Subcutaneous abdominal adipose tissue (tissue), 5 donors: Measurements from ENCODE around the gene TUBA3E.
"Not testable (repeated sequence)": the region's sequence is repeated elsewhere in the genome, so short reads cannot be mapped to it uniquely, and the experiment has no call there.

ENCODE experiments used
- H3K27ac ChIP-seq: one replicate; pipeline ENCODE4 v1.7.0; 2013; ENCODE audit warnings: low read depth, mild to moderate bottlenecking, inconsistent platforms, low read length, moderate library complexity
- H3K27me3 ChIP-seq, 5 donors: one replicate each; pipeline ENCODE4 v1.7.0; 2013; ENCODE audit warnings: low read length in 5 of 5, inconsistent platforms in 1 of 5; ENCODE audit not compliant: control insufficient read depth in 5 of 5, insufficient read depth in 4 of 5
- H3K36me3 ChIP-seq, 5 donors: one replicate each; pipeline ENCODE4 v1.7.0; 2013; ENCODE audit warnings: low read length in 5 of 5; ENCODE audit not compliant: control insufficient read depth in 5 of 5, insufficient read depth in 5 of 5
- H3K4me1 ChIP-seq, 5 donors: one replicate each; pipeline ENCODE4 v1.7.0; 2013; ENCODE audit warnings: low read length in 5 of 5, mild to moderate bottlenecking in 3 of 5, moderate library complexity in 1 of 5; ENCODE audit not compliant: control insufficient read depth in 5 of 5, insufficient read depth in 5 of 5
- H3K4me3 ChIP-seq, 5 donors: one replicate each; pipeline ENCODE4 v1.7.0; 2013; ENCODE audit warnings: low read length in 5 of 5, low read depth in 1 of 5
- H3K9ac ChIP-seq, 5 donors: one replicate each; pipeline ENCODE4 v1.7.0; 2013; ENCODE audit warnings: low read length in 5 of 5, mild to moderate bottlenecking in 4 of 5, moderate library complexity in 3 of 5
- H3K9me3 ChIP-seq, 5 donors: one replicate each; pipeline ENCODE4 v1.7.0; 2013; ENCODE audit warnings: low read length in 5 of 5; ENCODE audit not compliant: control insufficient read depth in 5 of 5
- donor health status: healthy.
- donor health status: healthy.
- donor health status: healthy.
- donor health status: healthy.
- donor health status: healthy.

TUBA3E gene

GRCh38 chr2:130150181-130151144 is 47.8 kb downstream of the TUBA3E start:
- H3K36me3 ChIP-seq: peaks cover 0 to 38% (median 34%) of the 10 kb centered on the region in 5 donors
- no peak overlapping the region for H3K9ac ChIP-seq
- H3K27me3 ChIP-seq: no peaks in the 10 kb centered on the region
- H3K9me3 ChIP-seq: no peaks in the 10 kb centered on the region
- no peaks in the 10 kb centered on the region for H3K4me1 ChIP-seq
- H3K27ac ChIP-seq: no peak overlapping the region
- H3K4me3 ChIP-seq: no peak overlapping the region

- H3K36me3 ChIP-seq: peaks cover 0 to 19% (median 18%) of the 10 kb centered on the region in 5 donors
- H3K9me3 ChIP-seq, H3K9ac ChIP-seq, H3K27ac ChIP-seq, H3K4me1 ChIP-seq, H3K4me3 ChIP-seq, H3K27me3 ChIP-seq: not testable (repeated sequence)
Measured at GRCh38 chr2:130148515-130148914, 49.7 kb downstream of the TUBA3E start.

GRCh38 chr2:130145006-130145414 is 53.2 kb downstream of the TUBA3E start, which contains the start of gene CCDC74B:
TSS of gene CCDC74B (minus strand) at chr2:130145112. CDS start at chr2:130144996, 116 bp downstream.
- not testable (repeated sequence) for H3K9ac ChIP-seq, H3K36me3 ChIP-seq, H3K9me3 ChIP-seq, H3K27ac ChIP-seq, H3K27me3 ChIP-seq, H3K4me1 ChIP-seq
- H3K4me3 ChIP-seq: peak within 1 kb of the TSS in 3 of 5 donors; percentile 17 to 37 (median 31)

GRCh38 chr2:130143266-130144039 is 54.8 kb downstream of the TUBA3E start:
- H3K27ac ChIP-seq, H3K9ac ChIP-seq, H3K36me3 ChIP-seq, H3K4me1 ChIP-seq, H3K4me3 ChIP-seq, H3K9me3 ChIP-seq, H3K27me3 ChIP-seq: not testable (repeated sequence)

GRCh38 chr2:130142396-130143265 is 55.6 kb downstream of the TUBA3E start:
- not testable (repeated sequence) for H3K9me3 ChIP-seq, H3K9ac ChIP-seq, H3K4me1 ChIP-seq, H3K27me3 ChIP-seq, H3K36me3 ChIP-seq, H3K4me3 ChIP-seq, H3K27ac ChIP-seq
